ENCODE measurements around the gene RCCD1.

RCCD1 gene

DNA sequence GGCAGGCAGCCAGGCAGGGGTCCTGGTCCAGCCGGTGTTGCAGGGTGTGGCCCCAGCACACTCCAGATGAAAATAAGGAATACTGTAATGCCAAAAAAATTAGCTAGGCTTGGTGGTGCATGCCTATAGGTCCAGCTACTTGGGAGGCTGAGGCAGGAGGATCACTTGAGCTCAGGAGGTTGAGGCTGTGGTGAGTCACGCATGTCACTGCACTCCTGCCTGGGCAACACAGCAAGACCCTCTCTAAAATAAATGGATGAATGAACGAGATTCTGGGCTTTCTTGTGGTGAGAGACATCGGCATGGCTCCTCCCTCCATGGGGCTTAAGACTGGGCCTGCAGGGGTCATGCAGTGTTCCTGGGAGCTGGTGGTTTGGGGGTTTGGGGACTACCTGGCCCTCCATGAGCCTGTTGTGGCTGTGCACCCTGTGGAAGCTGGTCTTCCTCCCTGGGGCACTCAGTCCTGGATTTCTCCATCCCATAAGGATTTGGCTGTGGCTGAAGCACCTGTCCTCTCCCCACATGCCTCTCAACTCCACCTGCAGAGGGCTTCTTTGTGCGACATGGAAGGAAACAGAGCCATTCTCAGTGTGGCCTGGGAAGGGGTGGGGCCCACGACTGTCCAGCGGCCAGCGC lies 7.6 kb upstream of the RCCD1 start:
- no peak for DNase-seq

DNA sequence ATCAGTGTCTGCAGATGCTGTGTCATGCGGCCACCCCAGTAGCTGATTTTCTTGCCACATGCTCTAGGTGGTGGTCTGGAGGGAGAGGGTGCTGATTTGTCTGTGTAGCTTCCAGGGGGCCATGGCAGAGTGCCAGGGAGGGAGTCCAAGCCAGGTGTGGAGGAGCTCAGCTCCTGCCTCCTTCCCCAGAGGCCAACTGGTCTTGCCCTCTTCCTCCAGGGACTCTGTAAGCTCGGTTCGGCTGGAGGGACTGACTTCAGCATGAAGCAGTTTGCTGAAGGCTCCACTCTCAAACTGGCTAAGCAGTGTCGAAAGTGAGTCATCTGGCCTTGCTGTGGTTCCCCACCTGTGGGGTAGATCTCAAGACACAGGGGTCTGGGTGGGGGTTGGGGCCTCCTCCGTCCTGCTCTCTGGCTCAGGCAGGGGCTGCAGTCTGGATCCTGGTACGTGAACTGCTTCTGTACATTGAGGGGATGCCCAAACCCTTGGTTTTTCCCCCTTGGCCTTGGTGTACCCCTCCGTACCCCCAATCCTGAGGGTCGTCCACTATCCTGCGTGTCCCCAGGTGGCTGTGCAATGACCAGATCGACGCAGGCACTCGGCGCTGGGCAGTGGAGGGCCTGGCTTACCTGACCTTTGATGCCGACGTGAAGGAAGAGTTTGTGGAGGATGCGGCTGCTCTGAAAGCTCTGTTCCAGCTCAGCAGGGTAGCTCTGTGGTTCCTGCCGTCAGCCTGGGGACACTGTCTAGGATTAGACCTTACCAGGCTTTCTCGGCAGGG lies 6.9 kb upstream of the RCCD1 start:
- no peak for DNase-seq

DNA sequence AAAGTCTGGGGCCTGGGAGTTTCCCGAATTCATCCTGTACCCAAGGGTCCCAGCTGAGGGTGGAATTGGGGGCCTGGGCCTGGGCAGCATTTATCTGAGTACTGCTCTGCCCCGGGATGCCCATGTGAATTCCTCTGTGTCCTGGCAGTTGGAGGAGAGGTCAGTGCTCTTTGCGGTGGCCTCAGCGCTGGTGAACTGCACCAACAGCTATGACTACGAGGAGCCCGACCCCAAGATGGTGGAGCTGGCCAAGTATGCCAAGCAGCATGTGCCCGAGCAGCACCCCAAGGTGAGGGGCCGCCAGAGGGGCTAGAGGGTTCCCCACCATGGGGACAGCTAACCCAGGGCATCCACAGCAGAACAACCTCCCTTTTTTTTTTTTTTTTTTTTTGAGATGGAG lies 6.2 kb upstream of the RCCD1 start:
- no peak for DNase-seq

DNA sequence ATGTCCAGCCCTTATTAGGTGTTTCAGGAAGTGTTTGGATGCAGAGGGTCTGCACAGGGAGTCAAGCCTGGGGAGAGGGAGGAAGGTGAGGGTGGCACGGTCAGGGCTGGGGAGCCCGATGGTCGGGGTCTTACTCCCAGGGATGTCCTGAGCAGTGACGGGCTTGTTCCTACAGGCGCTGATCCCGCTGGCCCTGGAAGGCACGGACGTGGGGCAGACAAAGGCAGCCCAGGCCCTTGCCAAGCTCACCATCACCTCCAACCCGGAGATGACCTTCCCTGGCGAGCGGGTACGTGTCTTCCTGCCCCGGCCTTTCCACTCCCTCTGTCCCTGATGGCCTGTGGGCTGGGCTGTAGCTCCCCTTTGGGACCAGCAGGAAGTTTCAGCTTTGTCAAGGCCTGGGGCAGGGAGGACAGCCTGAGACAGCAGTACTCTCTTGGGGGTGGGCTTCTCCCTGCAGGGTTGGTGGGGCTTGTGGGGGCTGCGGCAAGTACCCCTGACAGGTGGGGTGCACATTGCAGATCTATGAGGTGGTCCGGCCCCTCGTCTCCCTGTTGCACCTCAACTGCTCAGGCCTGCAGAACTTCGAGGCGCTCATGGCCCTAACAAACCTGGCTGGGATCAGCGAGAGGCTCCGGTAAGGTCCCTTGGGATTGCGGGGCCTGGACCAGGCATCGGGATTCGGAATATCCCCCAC lies 4.6 kb upstream of the RCCD1 start:
- DNase-seq, result no peak

DNA sequence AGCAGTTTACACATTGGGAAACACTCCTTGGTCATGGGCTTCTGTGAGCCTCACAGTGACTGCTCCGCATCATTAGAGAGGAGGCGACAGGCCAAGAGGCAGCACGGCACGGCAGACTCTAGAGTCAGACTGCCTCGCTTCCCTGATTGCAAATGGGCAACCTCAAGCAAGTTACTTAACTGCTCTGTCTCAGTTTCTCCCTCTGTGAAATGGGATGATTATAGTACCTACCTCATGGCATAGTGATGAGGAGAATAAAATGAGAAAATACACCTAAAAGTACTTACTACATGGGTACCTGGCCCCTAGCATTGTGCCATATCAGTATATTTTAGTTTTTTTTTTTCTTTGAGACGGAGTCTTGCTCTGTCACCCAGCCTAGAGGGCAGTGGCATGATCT lies 4.0 kb upstream of the RCCD1 start:
- DNase-seq, result no peak

DNA sequence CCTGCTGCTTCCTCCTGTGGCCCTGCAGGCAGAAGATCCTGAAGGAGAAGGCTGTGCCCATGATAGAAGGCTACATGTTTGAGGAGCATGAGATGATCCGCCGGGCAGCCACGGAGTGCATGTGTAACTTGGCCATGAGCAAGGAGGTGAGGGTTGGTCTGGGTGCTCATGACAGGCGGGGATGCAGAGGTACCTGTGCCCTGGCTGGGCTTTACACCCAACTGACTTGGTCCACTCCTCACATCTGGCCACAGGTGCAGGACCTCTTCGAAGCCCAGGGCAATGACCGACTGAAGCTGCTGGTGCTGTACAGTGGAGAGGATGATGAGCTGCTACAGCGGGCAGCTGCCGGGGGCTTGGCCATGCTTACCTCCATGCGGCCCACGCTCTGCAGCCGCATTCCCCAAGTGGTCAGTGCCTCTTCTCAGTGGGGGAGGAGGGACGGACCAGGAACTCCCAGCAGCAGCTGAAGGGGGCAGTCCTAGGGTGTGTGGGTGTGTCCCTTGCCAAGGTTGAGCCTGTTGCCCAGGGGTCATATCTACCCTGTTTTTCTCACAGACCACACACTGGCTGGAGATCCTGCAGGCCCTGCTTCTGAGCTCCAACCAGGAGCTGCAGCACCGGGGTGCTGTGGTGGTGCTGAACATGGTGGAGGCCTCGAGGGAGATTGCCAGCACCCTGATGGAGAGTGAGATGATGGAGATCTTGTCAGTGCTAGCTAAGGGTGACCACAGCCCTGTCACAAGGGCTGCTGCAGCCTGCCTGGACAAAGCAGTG lies 1.6 kb upstream of the RCCD1 start:
- no peak for DNase-seq

DNA sequence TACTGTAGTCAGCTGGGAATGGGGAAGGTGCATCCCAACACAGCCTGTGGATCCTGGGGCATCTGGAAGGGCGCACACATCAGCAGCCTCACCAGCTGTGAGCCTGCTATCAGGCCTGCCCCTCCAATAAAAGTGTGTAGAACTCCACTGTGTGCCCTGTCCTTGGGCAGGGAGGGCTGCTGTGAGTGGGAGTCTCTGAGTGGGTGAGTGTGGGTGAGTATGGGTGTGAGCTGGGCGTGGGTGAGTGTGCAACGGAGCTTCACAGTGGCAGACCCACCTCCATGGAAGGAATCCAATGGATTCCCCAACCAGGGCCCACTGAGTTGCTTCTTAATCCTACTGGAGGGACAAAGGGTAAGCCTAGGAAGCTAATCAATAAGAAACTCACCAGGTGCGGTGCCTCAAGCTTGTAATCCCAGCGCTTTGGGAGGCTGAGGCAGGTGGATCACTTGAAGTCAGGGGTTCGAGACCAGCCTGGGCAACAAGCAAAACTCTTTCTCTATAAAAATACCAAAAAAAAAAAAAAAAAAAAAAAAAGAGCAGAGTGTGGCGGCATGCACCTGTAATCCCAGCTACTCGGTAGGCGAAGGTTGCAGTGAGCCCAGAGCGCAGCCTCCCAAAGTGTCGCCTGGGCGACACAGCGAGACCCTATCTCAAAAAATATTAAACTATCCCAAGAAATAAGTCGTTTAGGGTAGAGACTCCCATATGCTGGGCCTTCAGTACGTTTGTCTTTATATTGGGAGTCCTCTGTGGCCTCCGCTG lies 555 bp upstream of the RCCD1 start:
- DNase-seq, result no peak

DNA sequence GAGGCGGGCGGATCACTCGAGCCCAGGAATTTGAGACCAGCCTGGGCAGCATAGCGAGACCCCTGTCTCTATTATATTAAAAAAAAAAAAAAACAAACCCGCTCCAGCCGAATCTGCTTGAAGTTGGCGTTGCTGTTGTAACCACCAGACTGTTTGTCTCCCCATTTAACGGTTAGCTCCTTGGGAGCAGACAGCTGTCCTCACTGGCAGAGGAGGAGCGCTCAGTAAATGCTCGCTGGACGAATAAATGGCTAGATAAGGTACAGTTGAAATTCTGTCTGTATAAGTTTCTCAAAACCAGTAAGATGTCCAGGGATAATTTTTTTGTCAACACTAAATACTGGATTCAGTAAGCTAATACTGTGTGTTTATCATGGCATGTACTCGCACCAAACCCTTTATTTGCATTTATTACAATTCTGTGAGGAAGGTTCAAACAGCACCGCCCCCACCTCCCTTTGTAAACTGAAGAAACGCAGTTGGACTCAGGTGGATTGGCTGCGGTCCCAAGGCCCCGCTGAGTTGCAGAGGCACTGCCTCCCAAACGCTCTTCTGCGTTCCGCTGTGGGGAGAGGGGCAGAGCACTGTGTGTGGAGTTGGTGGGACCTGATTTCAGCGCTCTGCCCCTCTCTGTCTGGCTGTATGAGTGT lies 1.1 kb downstream of the RCCD1 start:
- DNase-seq, result no peak

DNA sequence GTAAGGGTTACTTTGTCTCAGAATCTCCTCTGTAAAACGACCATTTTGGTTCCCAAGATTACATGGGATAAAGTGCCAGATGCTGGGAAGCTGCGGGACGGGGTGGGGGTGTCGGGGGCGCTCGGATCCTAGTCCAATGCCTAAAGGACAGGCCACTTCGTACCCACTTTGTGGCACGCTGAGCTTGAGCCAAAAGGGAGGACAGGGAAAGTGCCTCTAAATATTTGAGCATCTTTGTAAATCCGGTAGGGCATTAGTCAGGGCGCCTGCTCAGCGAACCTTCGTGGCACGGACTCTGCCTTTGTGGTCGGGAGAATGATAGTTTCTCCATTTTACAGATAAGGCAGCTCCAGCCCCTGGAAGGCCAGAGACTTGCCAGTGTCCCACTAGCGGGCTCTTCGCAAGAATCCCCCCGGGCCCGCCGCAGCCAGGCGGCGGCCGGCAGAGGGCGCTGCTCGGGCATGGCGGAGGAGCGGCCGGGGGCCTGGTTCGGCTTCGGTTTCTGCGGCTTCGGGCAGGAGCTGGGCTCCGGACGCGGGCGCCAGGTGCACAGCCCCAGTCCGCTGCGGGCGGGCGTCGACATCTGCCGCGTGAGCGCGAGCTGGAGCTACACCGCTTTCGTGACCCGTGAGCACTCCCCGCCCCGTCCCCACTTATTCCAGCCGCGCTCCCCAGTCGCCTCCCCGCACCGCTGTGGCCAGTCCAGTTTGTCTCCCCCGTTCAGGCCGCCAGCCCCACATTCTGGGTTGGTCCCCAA lies 1.8 kb downstream of the RCCD1 start:
- no peak for DNase-seq

DNA sequence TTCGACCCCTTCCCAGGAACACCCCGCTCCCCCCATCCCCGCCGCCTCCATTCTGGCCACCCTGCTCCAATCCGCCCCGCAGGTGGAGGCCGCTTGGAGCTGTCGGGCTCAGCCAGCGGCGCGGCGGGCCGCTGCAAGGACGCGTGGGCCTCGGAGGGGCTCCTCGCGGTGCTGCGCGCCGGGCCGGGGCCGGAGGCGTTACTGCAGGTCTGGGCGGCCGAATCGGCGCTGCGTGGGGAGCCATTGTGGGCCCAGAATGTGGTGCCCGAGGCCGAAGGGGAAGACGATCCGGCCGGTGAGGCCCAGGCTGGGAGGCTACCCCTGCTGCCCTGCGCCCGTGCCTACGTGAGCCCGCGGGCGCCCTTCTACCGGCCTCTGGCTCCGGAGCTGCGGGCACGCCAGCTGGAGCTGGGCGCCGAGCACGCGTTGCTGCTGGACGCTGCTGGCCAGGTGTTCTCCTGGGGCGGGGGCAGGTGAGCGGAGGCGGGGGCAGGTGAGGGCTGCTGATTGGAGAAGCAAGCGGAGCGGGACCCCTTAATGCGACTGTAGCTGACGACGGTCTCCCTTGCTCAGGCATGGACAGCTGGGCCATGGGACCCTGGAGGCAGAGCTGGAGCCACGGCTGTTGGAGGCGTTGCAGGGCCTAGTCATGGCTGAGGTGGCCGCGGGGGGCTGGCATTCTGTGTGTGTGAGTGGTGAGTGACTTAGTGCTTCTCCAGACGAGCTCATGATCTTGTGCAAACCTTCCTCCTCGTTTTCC lies 2.5 kb downstream of the RCCD1 start:
- DNase-seq, result no peak

DNA sequence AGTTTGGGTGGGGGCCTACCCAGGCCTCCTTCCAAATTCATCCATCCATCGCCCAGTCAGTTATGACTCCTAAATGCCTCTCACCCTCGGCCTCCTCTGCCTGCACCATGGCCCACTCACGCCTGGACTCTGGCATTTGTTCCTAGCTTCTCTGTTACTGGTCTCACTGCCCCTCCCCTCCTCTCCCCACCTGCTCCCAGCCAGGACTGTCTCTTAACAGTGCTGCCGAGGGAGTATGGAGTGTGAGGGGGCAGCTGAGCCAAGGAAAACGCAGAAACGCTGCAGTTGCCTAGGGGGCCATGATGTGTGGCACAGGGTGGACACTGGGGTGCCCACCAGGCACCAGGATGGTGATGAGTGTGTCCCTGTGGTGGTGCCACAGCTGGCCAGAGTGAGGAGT lies 3.1 kb downstream of the RCCD1 start:
- no peak for DNase-seq

DNA sequence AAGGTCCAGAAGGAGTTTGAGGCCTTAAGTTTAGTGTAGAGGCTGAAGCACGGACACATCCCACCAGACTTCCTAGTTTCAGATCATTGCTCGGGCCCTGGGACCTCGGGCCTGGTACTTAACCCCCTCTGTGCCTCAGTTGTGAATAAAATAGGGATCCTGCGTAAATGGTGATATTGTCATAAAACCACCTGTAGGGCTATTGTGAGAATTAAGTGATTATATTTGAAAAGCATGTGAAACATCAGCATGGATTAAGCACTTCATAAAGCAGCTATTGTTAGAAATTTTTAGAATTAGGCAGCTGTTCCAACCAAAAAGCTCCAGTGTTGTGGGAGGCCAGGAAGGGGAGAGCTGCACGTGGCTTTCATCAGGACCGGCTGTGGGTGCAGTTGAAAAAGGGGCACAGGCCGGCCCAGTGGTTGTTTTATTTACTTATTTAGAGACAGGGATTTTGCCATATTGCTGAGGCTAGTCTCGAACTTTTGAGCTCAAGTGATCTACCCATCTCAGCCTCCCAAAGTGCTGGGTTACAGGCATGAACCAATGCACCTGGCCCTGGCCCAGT lies 4.4 kb downstream of the RCCD1 start:
- DNase-seq, result no peak

DNA sequence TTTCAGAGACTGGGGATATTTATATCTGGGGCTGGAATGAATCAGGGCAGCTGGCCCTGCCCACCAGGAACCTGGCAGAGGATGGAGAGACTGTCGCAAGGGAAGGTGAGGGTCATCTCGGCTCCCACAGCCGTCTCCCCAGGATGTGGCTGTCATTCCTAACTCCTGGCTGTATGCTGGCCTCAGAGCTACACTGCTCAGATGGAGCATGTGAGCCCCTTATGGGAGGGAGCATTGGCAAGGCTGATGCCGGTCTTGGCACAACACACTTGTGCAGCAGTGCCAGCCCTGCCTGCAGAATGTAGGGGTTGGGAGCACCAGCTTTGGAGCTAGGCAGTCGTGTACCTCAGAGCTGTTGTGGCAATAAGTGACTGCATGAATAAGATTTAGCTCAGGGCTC lies 5.2 kb downstream of the RCCD1 start:
- DNase-seq, result no peak

DNA sequence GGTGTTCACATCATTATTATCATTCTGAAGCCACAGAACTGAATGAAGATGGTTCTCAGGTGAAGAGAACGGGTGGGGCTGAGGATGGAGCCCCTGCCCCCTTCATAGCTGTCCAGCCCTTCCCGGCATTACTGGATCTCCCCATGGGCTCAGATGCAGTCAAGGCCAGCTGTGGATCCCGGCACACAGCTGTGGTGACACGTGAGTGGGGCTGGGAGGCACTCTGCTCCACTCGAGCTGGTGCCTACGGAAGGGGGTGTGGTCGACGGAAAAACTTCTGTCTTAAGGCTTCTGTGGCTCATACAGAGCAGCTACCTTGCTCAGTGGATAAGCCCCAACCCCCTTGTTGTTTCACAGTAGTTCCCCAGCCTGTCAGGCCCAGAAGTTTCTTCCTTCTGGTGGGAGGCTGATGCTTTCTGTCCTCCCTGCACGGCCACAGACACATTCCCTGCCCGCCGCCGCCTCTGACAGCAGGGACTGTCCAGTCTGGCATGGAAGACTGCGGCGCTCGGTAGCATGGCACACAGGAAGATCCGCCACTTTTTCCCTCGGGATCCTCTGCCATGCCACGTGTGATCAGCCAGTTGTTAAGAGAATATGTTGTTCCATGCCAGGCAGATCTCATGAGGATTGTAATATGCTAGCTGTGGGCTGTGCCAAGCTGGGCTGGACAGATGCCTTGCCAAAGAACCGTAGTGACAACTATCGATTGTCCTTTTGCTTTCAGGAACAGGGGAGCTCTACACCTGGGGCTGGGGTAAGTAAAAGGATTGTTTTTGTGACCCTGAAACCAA lies 5.8 kb downstream of the RCCD1 start:
- no peak for DNase-seq

DNA sequence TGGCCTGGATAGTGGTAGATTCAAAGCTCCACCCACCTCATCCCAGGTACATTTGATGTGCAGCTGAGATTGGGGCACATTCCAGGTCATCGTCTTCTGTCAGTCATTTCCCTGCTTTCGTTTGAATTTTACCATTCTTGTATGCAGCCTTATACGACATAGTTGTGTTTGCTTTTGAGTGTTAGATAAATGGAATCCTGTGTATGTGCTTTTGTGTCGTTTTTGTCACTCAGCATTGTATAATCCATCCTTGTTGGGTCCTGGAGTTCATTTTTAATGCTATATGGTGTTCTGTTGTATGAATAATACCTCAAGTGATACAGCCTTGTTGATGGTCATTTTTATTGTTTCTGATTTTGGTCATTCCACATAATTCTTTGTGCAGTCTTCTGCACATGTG lies 7.3 kb downstream of the RCCD1 start:
- DNase-seq, result no peak

DNA sequence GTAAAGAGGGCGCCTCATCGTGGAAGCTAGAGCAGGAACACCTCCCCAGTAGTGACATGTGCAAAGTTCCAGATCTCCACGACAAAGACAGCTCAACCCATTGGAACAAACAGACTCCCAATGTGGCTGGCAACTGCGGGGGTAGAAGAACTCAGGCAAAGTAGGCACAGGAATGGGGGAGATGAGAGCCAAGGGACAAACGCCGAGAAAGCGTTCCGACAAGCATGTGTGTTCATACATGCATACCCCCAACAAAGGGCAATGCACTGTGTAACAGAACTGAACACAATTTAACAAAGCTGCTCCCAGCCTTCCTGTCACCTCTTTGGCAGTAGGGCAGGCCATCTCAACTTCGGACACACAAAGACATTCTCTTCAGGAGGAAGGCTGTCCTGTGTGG lies 11.6 kb downstream of the RCCD1 start:
- DNase-seq, result no peak

DNA sequence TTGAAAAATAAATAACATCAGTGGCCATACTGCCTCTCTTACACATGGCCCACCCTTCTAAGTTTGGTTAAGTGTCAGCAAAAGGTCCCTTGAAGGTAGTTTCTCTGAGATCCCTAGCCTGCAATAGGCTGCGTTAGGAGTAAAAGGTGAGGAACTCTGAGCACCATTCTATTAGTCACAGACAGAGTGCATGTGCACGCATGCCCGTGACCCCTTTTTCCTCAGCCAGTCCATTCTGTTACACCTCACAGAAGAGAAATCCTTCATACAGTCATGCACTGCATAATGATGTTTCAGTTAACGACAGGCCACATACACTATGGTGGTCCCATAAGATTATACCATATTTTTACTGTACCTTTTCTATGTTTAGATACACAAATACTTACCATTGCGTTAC lies 12.5 kb downstream of the RCCD1 start:
- no peak for DNase-seq

DNA sequence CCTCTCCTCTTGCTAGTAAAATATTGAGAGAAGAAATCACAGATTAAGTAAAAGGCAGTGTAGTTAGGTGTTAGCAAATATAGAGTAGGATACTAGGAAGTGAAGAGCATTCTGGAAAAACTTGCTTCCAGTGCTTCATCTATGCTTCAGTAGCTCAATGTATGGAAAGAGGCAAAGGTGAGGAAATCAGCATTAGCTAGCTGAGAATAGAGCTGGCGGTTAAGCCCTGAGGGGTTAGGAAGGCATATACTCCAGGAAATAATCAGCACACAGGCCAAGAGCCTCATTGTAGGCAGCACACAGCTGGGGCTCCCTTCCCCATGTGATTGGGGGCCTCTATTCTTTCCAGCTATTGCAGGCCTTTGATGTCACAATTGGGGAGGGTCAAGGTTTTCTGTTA lies 13.8 kb downstream of the RCCD1 start:
- DNase-seq, result no peak

DNA sequence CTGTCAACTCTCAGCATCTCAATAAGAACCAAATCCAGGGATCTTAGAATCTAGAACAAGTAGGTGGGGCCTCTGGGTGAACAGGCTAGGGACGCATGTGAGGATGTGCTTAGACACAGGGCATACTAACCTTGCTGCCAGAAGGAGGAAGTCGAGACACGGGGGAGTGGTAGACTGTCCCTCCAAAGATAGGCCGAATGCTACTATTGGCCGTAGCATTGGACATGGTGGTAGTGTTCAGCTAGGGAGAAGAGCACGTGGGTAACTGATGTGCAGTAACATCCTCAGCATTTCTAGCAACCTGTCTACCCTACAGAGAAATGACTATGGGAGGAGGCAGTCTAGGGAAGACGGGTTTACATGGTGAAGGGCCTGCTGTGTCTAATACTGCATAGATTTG lies 15.6 kb downstream of the RCCD1 start:
- no peak for DNase-seq
